ENCODE measurements around the gene SATL1.

The SATL1 gene

DNA sequence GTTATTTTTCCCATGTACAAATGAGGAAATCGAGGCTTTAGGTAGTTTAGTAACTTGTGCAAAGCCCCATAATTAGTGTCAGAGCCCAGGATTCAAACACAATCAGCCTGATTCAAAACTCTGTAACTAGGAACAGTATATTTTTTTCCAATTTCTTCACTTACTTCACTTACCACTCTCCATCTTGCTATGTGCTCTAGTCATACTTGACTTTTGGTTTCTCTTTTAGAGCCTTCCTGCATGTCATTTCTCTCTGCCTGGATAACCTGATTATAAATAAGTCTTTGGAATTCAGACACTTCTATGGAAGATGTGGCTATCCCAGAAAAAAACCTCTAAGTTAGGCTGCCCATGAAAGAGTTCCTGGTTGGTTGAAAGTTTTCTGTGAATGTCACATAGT is 22.2 kb downstream of the SATL1 start:
- in situ Hi-C loops (cut with HindIII; ENCODE audit: low sequenced_read_pairs), result no loop called here
- TF ChIP-seq, protein P1, sequence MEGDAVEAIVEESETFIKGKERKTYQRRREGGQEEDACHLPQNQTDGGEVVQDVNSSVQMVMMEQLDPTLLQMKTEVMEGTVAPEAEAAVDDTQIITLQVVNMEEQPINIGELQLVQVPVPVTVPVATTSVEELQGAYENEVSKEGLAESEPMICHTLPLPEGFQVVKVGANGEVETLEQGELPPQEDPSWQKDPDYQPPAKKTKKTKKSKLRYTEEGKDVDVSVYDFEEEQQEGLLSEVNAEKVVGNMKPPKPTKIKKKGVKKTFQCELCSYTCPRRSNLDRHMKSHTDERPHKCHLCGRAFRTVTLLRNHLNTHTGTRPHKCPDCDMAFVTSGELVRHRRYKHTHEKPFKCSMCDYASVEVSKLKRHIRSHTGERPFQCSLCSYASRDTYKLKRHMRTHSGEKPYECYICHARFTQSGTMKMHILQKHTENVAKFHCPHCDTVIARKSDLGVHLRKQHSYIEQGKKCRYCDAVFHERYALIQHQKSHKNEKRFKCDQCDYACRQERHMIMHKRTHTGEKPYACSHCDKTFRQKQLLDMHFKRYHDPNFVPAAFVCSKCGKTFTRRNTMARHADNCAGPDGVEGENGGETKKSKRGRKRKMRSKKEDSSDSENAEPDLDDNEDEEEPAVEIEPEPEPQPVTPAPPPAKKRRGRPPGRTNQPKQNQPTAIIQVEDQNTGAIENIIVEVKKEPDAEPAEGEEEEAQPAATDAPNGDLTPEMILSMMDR (IDR thresholded peaks at IDR 0.05; ENCODE audit: low read depth, low read length), result no peak
- H3K4me3 ChIP-seq (ENCODE audit: low read depth, low read length), result no peak overlapping the region

GRCh38 chrX:85215946-85216345 is 27.6 kb downstream of the SATL1 start:
- DNase-seq (ENCODE audit: low read depth, low spot score), result no peak
- in situ Hi-C loops (cut with HindIII; ENCODE audit: low sequenced_read_pairs), result no loop called here
- no peak overlapping the region for H3K4me3 ChIP-seq (ENCODE audit: low read depth, low read length)
- TF ChIP-seq, protein P1 (IDR thresholded peaks at IDR 0.05; ENCODE audit: low read depth, low read length), result no peak

More for the DNA sequence above, 22.2 kb downstream of the SATL1 start:
- no peak for DNase-seq (ENCODE audit: low read depth, low spot score)

DNA sequence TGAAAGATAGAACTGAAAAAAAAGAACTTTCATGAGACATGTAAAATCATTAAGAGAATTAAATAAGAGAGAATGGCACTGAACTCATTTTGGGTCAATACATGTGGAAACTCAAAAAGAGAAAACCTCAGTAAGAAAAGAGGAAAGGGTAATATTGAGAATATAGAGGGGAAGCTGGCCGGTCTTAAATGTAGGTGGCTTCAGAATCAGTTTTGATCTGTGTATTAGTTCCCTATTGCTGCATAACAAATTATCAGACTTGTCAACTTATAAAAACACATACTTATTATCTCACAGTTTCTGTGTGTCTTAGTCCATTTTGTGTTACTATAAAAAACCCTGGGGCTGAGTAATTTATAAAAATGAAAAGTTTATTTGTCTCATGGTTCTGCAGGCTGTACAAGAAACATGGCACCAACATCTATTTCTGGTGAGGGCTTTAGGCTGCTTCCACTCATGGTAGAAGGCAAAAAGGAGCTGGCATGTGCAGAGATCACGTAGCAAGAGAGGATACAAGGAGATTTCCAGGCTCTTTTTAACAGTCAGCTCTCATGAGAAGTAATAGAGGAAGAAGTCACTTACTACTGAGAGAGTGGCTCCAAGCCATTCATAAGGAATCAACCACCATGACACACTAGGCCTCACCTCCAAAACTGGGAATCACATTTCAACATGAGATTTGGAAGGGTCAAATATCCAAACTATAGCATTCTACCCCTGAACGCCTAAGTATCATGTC is 29.6 kb downstream of the SATL1 start:
- no peak overlapping the region for H3K4me3 ChIP-seq (ENCODE audit: low read depth, low read length)
- in situ Hi-C loops (cut with HindIII; ENCODE audit: low sequenced_read_pairs), result no loop called here
- no peak for DNase-seq (ENCODE audit: low read depth, low spot score)
- TF ChIP-seq, protein P1 (IDR thresholded peaks at IDR 0.05; ENCODE audit: low read depth, low read length), result no peak

GRCh38 chrX:85203461-85203970 is 40.1 kb downstream of the SATL1 start:
- TF ChIP-seq, protein P1 (IDR thresholded peaks at IDR 0.05; ENCODE audit: low read depth, low read length), result no peak
- no peak overlapping the region for H3K4me3 ChIP-seq (ENCODE audit: low read depth, low read length)
- in situ Hi-C loops (cut with HindIII; ENCODE audit: low sequenced_read_pairs), result no loop called here
- no peak for DNase-seq (ENCODE audit: low read depth, low spot score)

GRCh38 chrX:85196319-85196718 is 47.3 kb downstream of the SATL1 start:
- in situ Hi-C loops (cut with HindIII; ENCODE audit: low sequenced_read_pairs), result no loop called here
- no peak overlapping the region for H3K4me3 ChIP-seq (ENCODE audit: low read depth, low read length)
- TF ChIP-seq, protein P1 (IDR thresholded peaks at IDR 0.05; ENCODE audit: low read depth, low read length), result no peak
- no peak for DNase-seq (ENCODE audit: low read depth, low spot score)

DNA sequence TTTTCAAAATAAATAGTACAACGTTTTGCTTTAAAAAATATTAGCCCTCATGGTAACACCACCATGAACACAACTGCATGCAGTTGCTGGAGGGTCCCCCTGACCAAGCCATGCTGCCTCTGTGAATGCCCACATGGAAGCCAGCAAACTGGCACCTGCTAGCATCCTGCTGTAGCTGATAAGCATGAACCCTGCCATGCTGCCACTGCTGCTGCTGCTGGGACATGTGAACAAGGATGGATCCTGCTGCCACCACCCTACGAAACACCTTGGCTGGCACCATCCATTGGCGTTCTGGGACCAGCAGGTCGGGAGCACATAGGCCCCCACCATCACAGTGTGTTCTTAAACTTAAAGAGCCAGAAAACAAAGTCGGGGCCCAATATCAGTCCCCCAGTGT is 83.9 kb downstream of the SATL1 start:
- TF ChIP-seq, protein P1 (IDR thresholded peaks at IDR 0.05; ENCODE audit: low read depth, low read length), result no peak

More for the DNA sequence above, 83.9 kb downstream of the SATL1 start:
- H3K4me3 ChIP-seq (ENCODE audit: low read depth, low read length), result no peak overlapping the region
- in situ Hi-C loops (cut with HindIII; ENCODE audit: low sequenced_read_pairs), result no loop called here
- DNase-seq (ENCODE audit: low read depth, low spot score), result no peak

All from astrocyte of the spinal cord (primary cell).